Neural cell (in vitro differentiated cells): ENCODE results near the gene IGLL5. TPM values are rescaled to one million over a fixed set of nuclear protein-coding genes. Genes with fewer than 3 reads are reported as not detected.

ENCODE experiments used
- H2AFZ ChIP-seq: fragments of 200-600, 300-800 bp; sonication (generic), shearing (Covaris generic); 2 replicates; pipeline ENCODE4 v1.6.0; 2014; ENCODE audit warnings: low read depth, mild to moderate bottlenecking, antibody characterized with exemption, low read length, moderate library complexity
- H3F3A ChIP-seq: fragments of 200-600 bp; shearing (Covaris generic); 2 replicates; pipeline ENCODE4 v1.6.1; 2016; ENCODE audit warnings: mild to moderate bottlenecking, moderate library complexity, mixed read lengths, antibody characterized with exemption, low read length; ENCODE audit not compliant: insufficient read depth, poor library complexity, severe bottlenecking
- H3K27ac ChIP-seq: fragments of 200-600, 300-800 bp; sonication (generic), shearing (Covaris generic); 2 replicates; pipeline ENCODE4 v1.5.1; 2014; ENCODE audit warnings: mild to moderate bottlenecking, low read length, moderate library complexity
- H3K27me3 ChIP-seq: fragments of 300-800, 200-600 bp; sonication (generic), shearing (Covaris generic); 2 replicates; pipeline ENCODE4 v1.6.0; 2014; ENCODE audit warnings: mild to moderate bottlenecking, low read depth, low read length, moderate library complexity; ENCODE audit not compliant: insufficient read depth
- H3K36me3 ChIP-seq: fragments of 300-800, 200-600 bp; sonication (generic), shearing (Covaris generic); 2 replicates; pipeline ENCODE4 v1.5.1; 2014; ENCODE audit warnings: mild to moderate bottlenecking, antibody characterized with exemption, low read length, moderate library complexity; ENCODE audit not compliant: insufficient read depth
- H3K4me2 ChIP-seq: fragments of 300-800, 200-600 bp; sonication (generic), shearing (Covaris generic); 2 replicates; pipeline ENCODE4 v1.6.0; 2014; ENCODE audit warnings: mild to moderate bottlenecking, low read length
- H3K4me3 ChIP-seq: fragments of 300-800, 200-600 bp; sonication (generic), shearing (Covaris generic); 2 replicates; pipeline ENCODE4 v1.5.1; 2014; ENCODE audit warnings: mild to moderate bottlenecking, low read length, moderate library complexity
- H3K79me2 ChIP-seq: fragments of 200-600 bp; shearing (Covaris generic); replicated peaks from 2 replicates; pipeline ENCODE4 v1.6.0; 2014; ENCODE audit warnings: mild to moderate bottlenecking, low read length, moderate library complexity; ENCODE audit not compliant: insufficient read depth
- H3K9ac ChIP-seq: fragments of 300-800, 200-600 bp; sonication (generic), shearing (Covaris generic); 2 replicates; pipeline ENCODE4 v1.6.1; 2016; ENCODE audit warnings: mild to moderate bottlenecking, low read length, mixed read lengths
- H3K9me2 ChIP-seq: fragments of 200-600 bp; shearing (Covaris generic); 2 replicates; pipeline ENCODE4 v1.6.1; 2016; ENCODE audit warnings: mild to moderate bottlenecking, low read length, mixed read lengths; ENCODE audit not compliant: insufficient read depth
- H3K9me3 ChIP-seq: fragments of 200-600, 300-800 bp; sonication (generic), shearing (Covaris generic); 2 replicates; pipeline ENCODE4 v1.6.1; 2016; ENCODE audit warnings: mild to moderate bottlenecking, mixed run types, low read length, moderate library complexity, mixed read lengths
- H4K20me1 ChIP-seq: fragments of 200-600 bp; shearing (Covaris generic); 2 replicates; pipeline ENCODE4 v1.6.1; 2016; ENCODE audit warnings: mild to moderate bottlenecking, mixed run types; ENCODE audit not compliant: insufficient read depth
- EP300 ChIP-seq: fragments of 450-650 bp; conservative IDR thresholded peaks from 2 replicates; pipeline ENCODE4 v1.6.1; 2014; ENCODE audit warnings: antibody characterized with exemption, mild to moderate bottlenecking, moderate library complexity; ENCODE audit not compliant: poor library complexity, severe bottlenecking
- EZH2 ChIP-seq: fragments of 200-600, 300-800 bp; shearing (Covaris generic), sonication (generic); IDR thresholded peaks from 2 replicates; pipeline ENCODE4 v1.6.1; 2014; ENCODE audit warnings: antibody characterized with exemption, low read length, borderline replicate concordance, mild to moderate bottlenecking; ENCODE audit not compliant: insufficient read depth, poor library complexity, severe bottlenecking
- MXI1 ChIP-seq: fragments of 450-650 bp; conservative IDR thresholded peaks from 2 replicates; pipeline ENCODE4 v1.6.1; 2014; ENCODE audit warnings: antibody characterized with exemption, mild to moderate bottlenecking; ENCODE audit not compliant: poor library complexity, severe bottlenecking
- POLR2AphosphoS5 ChIP-seq: IDR thresholded peaks from 2 replicates; pipeline ENCODE4 v1.6.1; 2012
- RAD21 ChIP-seq: fragments of 450-650 bp; conservative IDR thresholded peaks from 2 replicates; pipeline ENCODE4 v1.6.1; 2014; ENCODE audit warnings: antibody characterized with exemption, mild to moderate bottlenecking, moderate library complexity
- SMC3 ChIP-seq: fragments of 450-650 bp; conservative IDR thresholded peaks from 2 replicates; pipeline ENCODE4 v1.6.1; 2014; ENCODE audit warnings: antibody characterized with exemption, mild to moderate bottlenecking, moderate library complexity; ENCODE audit not compliant: poor library complexity
- TAF1 ChIP-seq: IDR thresholded peaks from 2 replicates; pipeline ENCODE4 v1.6.1; 2012; ENCODE audit warnings: low read depth
- polyA plus RNA-seq: library from polyadenylated mRNA; depleted of rRNA; stranded (reverse); fragments of >200 nt; gene quantifications from 2 replicates; pipeline ENCODE4 v1.2.3, GENCODE V29; 2014
- TF ChIP-seq, protein P1 (sequence below): IDR thresholded peaks from 2 replicates; pipeline ENCODE4 v1.6.1; 2012; ENCODE audit warnings: borderline replicate concordance
- TF ChIP-seq, protein P2 (sequence below): fragments of 450-650 bp; IDR thresholded peaks from 2 replicates; pipeline ENCODE4 v1.5.1; 2014; ENCODE audit warnings: antibody characterized with exemption, mild to moderate bottlenecking, moderate library complexity; ENCODE audit not compliant: poor library complexity, severe bottlenecking

Gene IGLL5
- polyA plus RNA-seq, 1 donor from 2014 or later, result 0.19 TPM

- no peaks in the 10 kb centered on the region for H3K79me2 ChIP-seq
- H2AFZ ChIP-seq, result no peak overlapping the region
- no peak overlapping the region for H3K4me2 ChIP-seq
- H3K9me3 ChIP-seq, result no peaks in the 10 kb centered on the region
- H4K20me1 ChIP-seq, result no peaks in the 10 kb centered on the region
- H3K36me3 ChIP-seq, result no peaks in the 10 kb centered on the region
- H3K27me3 ChIP-seq, result no peaks in the 10 kb centered on the region
- no peaks in the 10 kb centered on the region for H3F3A ChIP-seq
- H3K27ac ChIP-seq, result no peak overlapping the region
- no peak overlapping the region for H3K9ac ChIP-seq
- no peaks in the 10 kb centered on the region for H3K9me2 ChIP-seq
- H3K4me3 ChIP-seq, result no peak overlapping the region
- TF ChIP-seq MXI1 (no peak), EZH2 (no peak), EP300 (no peak), POLR2AphosphoS5 (no peak), SMC3 (no peak)
- TF ChIP-seq, protein P1, sequence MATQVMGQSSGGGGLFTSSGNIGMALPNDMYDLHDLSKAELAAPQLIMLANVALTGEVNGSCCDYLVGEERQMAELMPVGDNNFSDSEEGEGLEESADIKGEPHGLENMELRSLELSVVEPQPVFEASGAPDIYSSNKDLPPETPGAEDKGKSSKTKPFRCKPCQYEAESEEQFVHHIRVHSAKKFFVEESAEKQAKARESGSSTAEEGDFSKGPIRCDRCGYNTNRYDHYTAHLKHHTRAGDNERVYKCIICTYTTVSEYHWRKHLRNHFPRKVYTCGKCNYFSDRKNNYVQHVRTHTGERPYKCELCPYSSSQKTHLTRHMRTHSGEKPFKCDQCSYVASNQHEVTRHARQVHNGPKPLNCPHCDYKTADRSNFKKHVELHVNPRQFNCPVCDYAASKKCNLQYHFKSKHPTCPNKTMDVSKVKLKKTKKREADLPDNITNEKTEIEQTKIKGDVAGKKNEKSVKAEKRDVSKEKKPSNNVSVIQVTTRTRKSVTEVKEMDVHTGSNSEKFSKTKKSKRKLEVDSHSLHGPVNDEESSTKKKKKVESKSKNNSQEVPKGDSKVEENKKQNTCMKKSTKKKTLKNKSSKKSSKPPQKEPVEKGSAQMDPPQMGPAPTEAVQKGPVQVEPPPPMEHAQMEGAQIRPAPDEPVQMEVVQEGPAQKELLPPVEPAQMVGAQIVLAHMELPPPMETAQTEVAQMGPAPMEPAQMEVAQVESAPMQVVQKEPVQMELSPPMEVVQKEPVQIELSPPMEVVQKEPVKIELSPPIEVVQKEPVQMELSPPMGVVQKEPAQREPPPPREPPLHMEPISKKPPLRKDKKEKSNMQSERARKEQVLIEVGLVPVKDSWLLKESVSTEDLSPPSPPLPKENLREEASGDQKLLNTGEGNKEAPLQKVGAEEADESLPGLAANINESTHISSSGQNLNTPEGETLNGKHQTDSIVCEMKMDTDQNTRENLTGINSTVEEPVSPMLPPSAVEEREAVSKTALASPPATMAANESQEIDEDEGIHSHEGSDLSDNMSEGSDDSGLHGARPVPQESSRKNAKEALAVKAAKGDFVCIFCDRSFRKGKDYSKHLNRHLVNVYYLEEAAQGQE, result no peak
- TF ChIP-seq, protein P2, sequence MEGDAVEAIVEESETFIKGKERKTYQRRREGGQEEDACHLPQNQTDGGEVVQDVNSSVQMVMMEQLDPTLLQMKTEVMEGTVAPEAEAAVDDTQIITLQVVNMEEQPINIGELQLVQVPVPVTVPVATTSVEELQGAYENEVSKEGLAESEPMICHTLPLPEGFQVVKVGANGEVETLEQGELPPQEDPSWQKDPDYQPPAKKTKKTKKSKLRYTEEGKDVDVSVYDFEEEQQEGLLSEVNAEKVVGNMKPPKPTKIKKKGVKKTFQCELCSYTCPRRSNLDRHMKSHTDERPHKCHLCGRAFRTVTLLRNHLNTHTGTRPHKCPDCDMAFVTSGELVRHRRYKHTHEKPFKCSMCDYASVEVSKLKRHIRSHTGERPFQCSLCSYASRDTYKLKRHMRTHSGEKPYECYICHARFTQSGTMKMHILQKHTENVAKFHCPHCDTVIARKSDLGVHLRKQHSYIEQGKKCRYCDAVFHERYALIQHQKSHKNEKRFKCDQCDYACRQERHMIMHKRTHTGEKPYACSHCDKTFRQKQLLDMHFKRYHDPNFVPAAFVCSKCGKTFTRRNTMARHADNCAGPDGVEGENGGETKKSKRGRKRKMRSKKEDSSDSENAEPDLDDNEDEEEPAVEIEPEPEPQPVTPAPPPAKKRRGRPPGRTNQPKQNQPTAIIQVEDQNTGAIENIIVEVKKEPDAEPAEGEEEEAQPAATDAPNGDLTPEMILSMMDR, result no peak
These were observed 56.1 kb downstream of the IGLL5 start for GRCh38 chr22:22943521-22944267.

DNA sequence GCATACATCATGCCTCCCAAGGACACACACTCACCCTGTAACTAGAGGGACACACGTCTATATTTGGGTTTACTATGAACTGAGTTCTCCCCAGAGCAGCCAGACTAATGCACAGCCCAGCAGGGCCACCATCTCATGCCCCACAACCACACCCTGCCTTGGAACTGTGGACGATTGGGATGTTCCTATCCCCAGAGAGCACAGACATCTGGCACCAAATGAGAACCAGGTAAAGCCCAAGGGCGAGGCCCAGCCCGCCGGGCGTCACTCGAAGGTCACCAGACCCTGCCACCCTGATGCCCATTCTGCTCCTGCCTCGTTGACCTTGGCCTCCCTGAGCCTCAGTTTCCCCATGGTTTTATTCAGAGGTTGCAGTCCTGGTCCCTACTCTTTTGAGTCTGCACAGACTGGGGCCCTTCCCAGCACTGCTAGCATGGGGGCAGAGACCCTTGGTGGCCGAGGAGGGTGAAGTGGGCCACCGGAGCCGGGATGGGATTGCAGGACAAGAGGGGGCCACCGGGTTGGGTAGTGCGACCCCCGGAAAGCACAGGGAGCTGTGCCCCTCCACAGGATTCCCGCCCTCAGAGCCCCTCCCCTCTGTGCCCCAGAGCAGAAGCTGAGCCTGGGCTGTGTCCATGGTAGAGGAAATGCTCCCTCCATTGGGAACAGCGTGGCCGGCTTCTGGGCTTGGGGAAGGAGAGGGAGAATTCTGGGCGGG, 56.8 kb downstream of the IGLL5 start:
- Histone ChIP-seq H3K36me3 (no peaks in the 10 kb centered on the region), H3K9me2 (no peaks in the 10 kb centered on the region), H4K20me1 (no peaks in the 10 kb centered on the region), H3K9me3 (no peaks in the 10 kb centered on the region), H3K27ac (no peak overlapping the region), H3K4me3 (no peak overlapping the region), H2AFZ (no peak overlapping the region), H3K79me2 (no peaks in the 10 kb centered on the region), H3K9ac (no peak overlapping the region), H3K4me2 (no peak overlapping the region), H3K27me3 (no peaks in the 10 kb centered on the region), H3F3A (no peaks in the 10 kb centered on the region)
- TF ChIP-seq POLR2AphosphoS5 (no peak), RAD21 (no peak), TAF1 (no peak), SMC3 (no peak), EP300 (no peak)
- TF ChIP-seq, protein P1, result no peak
